Uterus (tissue), 2 donors: Measurements from ENCODE around the gene MED16.

ENCODE experiments used
- POLR2A ChIP-seq, 2 donors: fragments of 450-650 bp; IDR thresholded peaks; one replicate each; pipeline ENCODE4 v1.6.1; 2016; ENCODE audit warnings: antibody characterized with exemption in 2 of 2, mild to moderate bottlenecking in 1 of 2, moderate library complexity in 1 of 2
- TF ChIP-seq, protein P1 (sequence below), 4 experiments: fragments of 200-600 bp in 2 of 4; fragments of 450-650 bp in 2 of 4; sonication (generic) in 2 of 4; IDR thresholded peaks; one replicate each; pipeline ENCODE4 v1.5.1; 2016 to 2019; ENCODE audit warnings: antibody characterized with exemption in 4 of 4, mild to moderate bottlenecking in 2 of 4, moderate library complexity in 1 of 4

DNA sequence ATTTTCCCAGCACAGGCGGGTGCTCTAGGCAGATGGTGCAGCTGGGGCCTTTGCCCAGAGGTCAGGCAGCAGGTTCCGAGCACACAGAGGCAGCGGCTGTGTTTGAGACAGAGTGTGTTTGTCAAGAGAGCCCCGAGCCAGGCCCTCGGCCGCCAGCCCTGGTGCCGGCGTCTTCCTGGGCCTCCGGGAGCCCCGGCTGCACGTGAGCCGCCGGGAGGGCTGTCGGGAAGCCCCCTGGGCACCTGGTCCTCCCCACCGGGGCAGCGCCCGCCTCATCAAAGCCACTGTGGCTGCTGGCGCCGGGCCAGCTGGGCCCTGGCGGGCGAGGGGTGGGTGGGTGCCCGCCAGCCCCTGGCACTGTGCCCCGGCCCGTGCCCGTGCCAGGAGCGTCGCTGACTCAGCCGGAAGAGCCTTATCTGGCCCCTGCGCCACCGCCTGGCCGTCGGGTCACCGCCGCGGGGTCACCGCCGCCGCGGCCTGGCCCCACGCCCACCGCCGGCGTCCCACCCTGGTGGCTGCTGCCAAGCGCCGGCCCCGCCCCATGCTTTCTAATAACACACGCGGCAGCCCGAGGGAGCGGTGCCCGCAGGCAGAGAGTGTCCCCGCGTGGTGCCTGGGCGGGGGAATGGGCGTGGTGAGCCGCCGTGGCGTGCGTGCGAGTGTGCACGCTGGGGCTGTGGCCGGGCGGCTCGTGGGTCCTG is 47.8 kb upstream of the MED16 start:
- TF ChIP-seq POLR2A (IDR thresholded peaks at IDR 0.05) = peak in 1 of 2 donors; percentile 12
- TF ChIP-seq, protein P1, sequence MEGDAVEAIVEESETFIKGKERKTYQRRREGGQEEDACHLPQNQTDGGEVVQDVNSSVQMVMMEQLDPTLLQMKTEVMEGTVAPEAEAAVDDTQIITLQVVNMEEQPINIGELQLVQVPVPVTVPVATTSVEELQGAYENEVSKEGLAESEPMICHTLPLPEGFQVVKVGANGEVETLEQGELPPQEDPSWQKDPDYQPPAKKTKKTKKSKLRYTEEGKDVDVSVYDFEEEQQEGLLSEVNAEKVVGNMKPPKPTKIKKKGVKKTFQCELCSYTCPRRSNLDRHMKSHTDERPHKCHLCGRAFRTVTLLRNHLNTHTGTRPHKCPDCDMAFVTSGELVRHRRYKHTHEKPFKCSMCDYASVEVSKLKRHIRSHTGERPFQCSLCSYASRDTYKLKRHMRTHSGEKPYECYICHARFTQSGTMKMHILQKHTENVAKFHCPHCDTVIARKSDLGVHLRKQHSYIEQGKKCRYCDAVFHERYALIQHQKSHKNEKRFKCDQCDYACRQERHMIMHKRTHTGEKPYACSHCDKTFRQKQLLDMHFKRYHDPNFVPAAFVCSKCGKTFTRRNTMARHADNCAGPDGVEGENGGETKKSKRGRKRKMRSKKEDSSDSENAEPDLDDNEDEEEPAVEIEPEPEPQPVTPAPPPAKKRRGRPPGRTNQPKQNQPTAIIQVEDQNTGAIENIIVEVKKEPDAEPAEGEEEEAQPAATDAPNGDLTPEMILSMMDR (IDR thresholded peaks at IDR 0.05) = no peak
